Mesenchymal stem cell (in vitro differentiated cells and primary cell): ENCODE results near the gene KCNK1.

Source experiments
- DNase-seq: peaks from one replicate; pipeline ENCODE4 v3.0.0-alpha.2; 2013
- H2AFZ ChIP-seq: one replicate; pipeline ENCODE4 v1.6.1; 2013; ENCODE audit warnings: low read depth, mild to moderate bottlenecking, control low read depth, inconsistent platforms, low read length, moderate library complexity
- H2AK5ac ChIP-seq: 2 replicates; pipeline ENCODE4 v1.6.1; 2013; ENCODE audit warnings: low read length, moderate library complexity, mild to moderate bottlenecking, inconsistent platforms; ENCODE audit not compliant: severe bottlenecking
- H2BK120ac ChIP-seq: one replicate; pipeline ENCODE4 v1.6.1; 2013; ENCODE audit warnings: low read depth, mild to moderate bottlenecking, inconsistent platforms, low read length, moderate library complexity
- H2BK12ac ChIP-seq, 2 experiments: one replicate each; pipeline ENCODE4 v1.6.1; 2013; ENCODE audit warnings: inconsistent platforms in 2 of 2, low read length in 2 of 2, mild to moderate bottlenecking in 2 of 2, moderate library complexity in 2 of 2, control low read depth in 1 of 2
- H2BK15ac ChIP-seq: one replicate; pipeline ENCODE4 v1.6.1; 2013; ENCODE audit warnings: mild to moderate bottlenecking, low read depth, inconsistent platforms; ENCODE audit not compliant: poor library complexity, severe bottlenecking
- H2BK5ac ChIP-seq: 2 replicates; pipeline ENCODE4 v1.6.1; 2013; ENCODE audit warnings: low read depth, mild to moderate bottlenecking, low read length, control low read depth, inconsistent platforms; ENCODE audit not compliant: poor library complexity, severe bottlenecking
- H3K14ac ChIP-seq, 2 experiments: one replicate each; pipeline ENCODE4 v1.6.1; 2013; ENCODE audit warnings: inconsistent platforms in 2 of 2, low read length in 2 of 2, control low read depth in 1 of 2, mild to moderate bottlenecking in 1 of 2, moderate library complexity in 1 of 2
- H3K18ac ChIP-seq, 2 experiments: one replicate each; pipeline ENCODE4 v1.6.1; 2013; ENCODE audit warnings: inconsistent platforms in 2 of 2, low read length in 2 of 2, control low read depth in 1 of 2, low read depth in 1 of 2, mild to moderate bottlenecking in 1 of 2
- H3K23ac ChIP-seq, 2 experiments: one replicate each; pipeline ENCODE4 v1.6.1; 2013; ENCODE audit warnings: inconsistent platforms in 2 of 2, low read length in 2 of 2, mild to moderate bottlenecking in 2 of 2, moderate library complexity in 2 of 2, control low read depth in 1 of 2
- H3K27ac ChIP-seq: 2 replicates; pipeline ENCODE4 v1.5.1; 2013; ENCODE audit warnings: mild to moderate bottlenecking, moderate library complexity, low read length, control low read depth, inconsistent platforms; ENCODE audit not compliant: poor library complexity, severe bottlenecking
- H3K27me3 ChIP-seq, 2 experiments: 2 replicates each; pipeline versions ENCODE4 v1.6.1 to v1.7.0; 2013; ENCODE audit warnings: low read length in 2 of 2, mild to moderate bottlenecking in 2 of 2, moderate library complexity in 2 of 2, control low read depth in 1 of 2, inconsistent platforms in 1 of 2; ENCODE audit not compliant: control insufficient read depth in 1 of 2, insufficient read depth in 1 of 2
- H3K36me3 ChIP-seq, 2 experiments: 2 replicates each; pipeline versions ENCODE4 v1.6.1 to v1.7.0; 2013; ENCODE audit warnings: low read length in 2 of 2, control low read depth in 1 of 2, inconsistent platforms in 1 of 2, low read depth in 1 of 2, mild to moderate bottlenecking in 1 of 2; ENCODE audit not compliant: insufficient read depth in 2 of 2, control insufficient read depth in 1 of 2
- H3K4ac ChIP-seq, 2 experiments: one replicate each; pipeline ENCODE4 v1.6.1; 2013; ENCODE audit warnings: inconsistent platforms in 2 of 2, low read length in 2 of 2, mild to moderate bottlenecking in 2 of 2, moderate library complexity in 2 of 2, control low read depth in 1 of 2, low read depth in 1 of 2
- H3K4me1 ChIP-seq: 2 replicates; pipeline ENCODE4 v1.6.1; 2013; ENCODE audit warnings: low read depth, low read length, control low read depth; ENCODE audit not compliant: control insufficient read depth, insufficient read depth
- H3K4me2 ChIP-seq: 2 replicates; pipeline ENCODE4 v1.6.1; 2013; ENCODE audit warnings: low read length, mild to moderate bottlenecking, inconsistent platforms; ENCODE audit not compliant: poor library complexity, severe bottlenecking
- H3K4me3 ChIP-seq, 2 experiments: 2 replicates each; pipeline versions ENCODE4 v1.5.1 to v1.7.0; 2013; ENCODE audit warnings: low read length in 2 of 2, mild to moderate bottlenecking in 2 of 2, control low read depth in 1 of 2, low read depth in 1 of 2; ENCODE audit not compliant: insufficient read depth in 1 of 2
- H3K79me1 ChIP-seq: replicated peaks from 2 replicates; pipeline ENCODE4 v1.6.1; 2013; ENCODE audit warnings: mild to moderate bottlenecking, control low read depth, low read length, inconsistent platforms; ENCODE audit not compliant: poor library complexity, severe bottlenecking
- H3K9ac ChIP-seq: 2 replicates; pipeline ENCODE4 v1.7.0; 2013; ENCODE audit warnings: mild to moderate bottlenecking, low read length, moderate library complexity
- H3K9me3 ChIP-seq: 2 replicates; pipeline ENCODE4 v1.7.0; 2013; ENCODE audit warnings: mild to moderate bottlenecking, low read length; ENCODE audit not compliant: control insufficient read depth
- H4K8ac ChIP-seq: one replicate; pipeline ENCODE4 v1.6.1; 2013; ENCODE audit warnings: inconsistent platforms, mild to moderate bottlenecking, low read length, moderate library complexity
- H4K91ac ChIP-seq: one replicate; pipeline ENCODE4 v1.6.1; 2013; ENCODE audit warnings: mild to moderate bottlenecking, low read length, inconsistent platforms
- WGBS: methylation state at CpG from one replicate; pipeline ENCODE4 v1.1.7; 2013; ENCODE audit warnings: mixed read lengths; 5-methylcytosine and 5-hydroxymethylcytosine counted together

KCNK1 gene

DNA sequence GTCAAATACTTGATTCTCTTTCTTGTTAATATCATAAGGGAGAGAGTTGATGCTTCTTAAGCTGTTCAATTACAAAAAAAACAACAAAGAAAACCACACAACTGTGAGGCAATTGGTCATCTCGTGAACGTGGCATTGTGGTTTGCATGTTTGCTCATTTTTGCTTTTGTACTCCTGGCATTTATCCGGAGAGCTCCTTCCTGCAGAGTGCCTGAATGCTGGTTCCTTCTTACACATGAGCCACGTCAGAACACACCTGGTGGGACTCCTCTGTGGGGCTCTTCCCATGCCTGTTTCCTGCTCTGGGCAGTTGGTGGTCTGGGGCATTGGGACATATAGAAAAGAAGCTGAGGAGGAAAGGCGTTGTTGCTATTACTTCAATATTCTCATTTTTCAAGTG, 25.7 kb downstream of the KCNK1 start:
- H4K8ac ChIP-seq, result no peak overlapping the region
- H3K27ac ChIP-seq, result no peak overlapping the region
- 48% methylated on average over 4 of the region's 5 CpGs for WGBS
- H2AK5ac ChIP-seq, result no peak overlapping the region
- H3K9ac ChIP-seq, result no peak overlapping the region
- H2BK5ac ChIP-seq, result no peak overlapping the region
- no peaks in the 10 kb centered on the region for H3K27me3 ChIP-seq
- H2BK120ac ChIP-seq, result no peak overlapping the region
- no peaks in the 10 kb centered on the region for H3K36me3 ChIP-seq
- no peak overlapping the region for H3K23ac ChIP-seq
- H2AFZ ChIP-seq, result no peak overlapping the region
- H3K14ac ChIP-seq, result no peak overlapping the region
- no peak overlapping the region for H3K4me3 ChIP-seq
- no peak overlapping the region for H2BK12ac ChIP-seq
- H3K4ac ChIP-seq, result no peak overlapping the region
- H3K4me2 ChIP-seq, result no peak overlapping the region
- H3K79me1 ChIP-seq, result no peaks in the 10 kb centered on the region
- H3K4me1 ChIP-seq, result no peaks in the 10 kb centered on the region
- DNase-seq, result no peak
- no peak overlapping the region for H4K91ac ChIP-seq
- no peak overlapping the region for H2BK15ac ChIP-seq
- H3K9me3 ChIP-seq, result no peaks in the 10 kb centered on the region
- no peak overlapping the region for H3K18ac ChIP-seq

DNA sequence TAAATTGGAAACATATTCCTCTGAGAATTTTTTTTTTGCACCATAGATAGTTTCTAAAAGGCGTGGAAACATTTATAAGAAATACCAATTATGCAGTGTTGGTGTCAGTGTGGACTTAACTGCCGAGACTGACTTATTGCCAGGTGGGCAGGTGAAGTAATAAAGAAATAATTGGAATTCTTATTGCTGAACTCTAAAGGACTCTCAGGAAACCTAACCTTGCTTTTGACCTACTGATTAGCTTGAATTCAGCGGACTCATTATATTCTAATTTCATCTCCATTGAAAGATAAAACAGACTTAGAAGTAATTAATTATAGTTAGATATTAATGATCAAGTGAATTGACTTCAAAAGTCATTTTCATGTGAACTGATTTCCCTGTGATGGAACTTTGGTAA, 26.3 kb downstream of the KCNK1 start:
- no peaks in the 10 kb centered on the region for H3K9me3 ChIP-seq
- H2BK12ac ChIP-seq, result no peak overlapping the region
- no peak overlapping the region for H3K18ac ChIP-seq
- H3K27ac ChIP-seq, result no peak overlapping the region
- no peak overlapping the region for H2BK15ac ChIP-seq
- no peak overlapping the region for H4K8ac ChIP-seq
- H3K23ac ChIP-seq, result no peak overlapping the region
- no peak overlapping the region for H2BK120ac ChIP-seq
- H2AFZ ChIP-seq, result no peak overlapping the region
- no peaks in the 10 kb centered on the region for H3K27me3 ChIP-seq
- H3K4ac ChIP-seq, result no peak overlapping the region
- no peak overlapping the region for H2AK5ac ChIP-seq
- H3K9ac ChIP-seq, result no peak overlapping the region
- no peak overlapping the region for H2BK5ac ChIP-seq
- WGBS, result 86% methylated on average over 2 of the region's 3 CpGs
- H3K4me1 ChIP-seq, result no peaks in the 10 kb centered on the region
- no peak overlapping the region for H3K14ac ChIP-seq
- H3K4me2 ChIP-seq, result no peak overlapping the region
- DNase-seq, result no peak
- no peak overlapping the region for H3K4me3 ChIP-seq
- H3K36me3 ChIP-seq, result no peaks in the 10 kb centered on the region
- H3K79me1 ChIP-seq, result no peaks in the 10 kb centered on the region
- no peak overlapping the region for H4K91ac ChIP-seq

DNA sequence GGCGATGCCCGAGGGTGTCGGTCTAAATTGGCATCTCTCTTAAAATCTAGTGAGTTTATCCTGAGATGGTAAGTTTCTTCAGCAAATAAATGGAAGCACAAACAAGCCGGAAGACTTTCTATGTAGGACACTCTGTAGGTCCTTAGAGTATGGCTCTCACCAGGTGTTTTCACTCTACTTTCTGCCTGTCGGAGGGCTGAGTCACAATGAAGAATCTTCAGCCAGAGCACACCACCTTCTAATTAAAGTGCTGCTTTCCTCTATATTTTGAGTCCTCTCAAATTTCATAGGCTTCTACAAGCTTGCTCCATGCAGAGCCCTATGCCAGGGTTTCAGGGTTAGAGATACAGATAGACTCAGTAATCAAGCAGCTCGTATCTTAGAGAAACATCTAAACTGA, 27.1 kb downstream of the KCNK1 start:
- no peaks in the 10 kb centered on the region for H3K79me1 ChIP-seq
- no peak overlapping the region for H3K4me2 ChIP-seq
- no peak overlapping the region for H2BK5ac ChIP-seq
- H3K4me1 ChIP-seq, result no peaks in the 10 kb centered on the region
- no peak overlapping the region for H4K8ac ChIP-seq
- H2AFZ ChIP-seq, result no peak overlapping the region
- no peak overlapping the region for H2BK12ac ChIP-seq
- no peak overlapping the region for H2BK120ac ChIP-seq
- no peak for DNase-seq
- 95% methylated on average over 5 of the region's 6 CpGs for WGBS
- no peak overlapping the region for H3K4ac ChIP-seq
- no peak overlapping the region for H2AK5ac ChIP-seq
- no peaks in the 10 kb centered on the region for H3K36me3 ChIP-seq
- no peak overlapping the region for H4K91ac ChIP-seq
- no peak overlapping the region for H3K27ac ChIP-seq
- H3K4me3 ChIP-seq, result no peak overlapping the region
- no peaks in the 10 kb centered on the region for H3K27me3 ChIP-seq
- no peak overlapping the region for H3K14ac ChIP-seq
- H3K9me3 ChIP-seq, result no peaks in the 10 kb centered on the region
- H3K9ac ChIP-seq, result no peak overlapping the region
- no peak overlapping the region for H3K23ac ChIP-seq
- H3K18ac ChIP-seq, result no peak overlapping the region
- no peak overlapping the region for H2BK15ac ChIP-seq

DNA sequence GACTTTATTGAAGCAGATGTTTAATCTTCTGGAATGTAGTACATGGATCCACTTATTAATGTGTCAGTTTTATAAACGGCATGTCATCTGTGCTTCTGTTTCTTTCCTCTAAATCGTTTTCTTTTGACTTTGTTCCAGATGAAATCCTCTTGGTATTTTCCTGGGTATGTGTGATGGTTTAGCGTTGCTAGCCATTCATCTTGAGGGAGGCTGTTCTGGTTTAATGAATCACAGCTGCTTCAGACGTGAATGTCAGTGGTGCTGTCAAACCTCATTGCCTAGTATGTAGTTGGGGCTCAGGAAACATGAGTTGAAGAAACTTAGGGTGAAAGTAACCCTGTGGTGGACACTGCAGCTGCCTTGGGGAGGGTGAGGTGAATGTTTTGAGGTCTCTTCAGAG, 33.2 kb downstream of the KCNK1 start:
- H3K79me1 ChIP-seq, result no peaks in the 10 kb centered on the region
- no peak overlapping the region for H2AK5ac ChIP-seq
- H3K27me3 ChIP-seq, result no peaks in the 10 kb centered on the region
- H3K14ac ChIP-seq, result no peak overlapping the region
- WGBS, result 76% methylated on average over 4 of the region's 4 CpGs
- no peak overlapping the region for H2AFZ ChIP-seq
- H3K27ac ChIP-seq, result no peak overlapping the region
- no peaks in the 10 kb centered on the region for H3K4me1 ChIP-seq
- DNase-seq, result no peak
- H3K4ac ChIP-seq, result no peak overlapping the region
- no peak overlapping the region for H4K91ac ChIP-seq
- H2BK5ac ChIP-seq, result no peak overlapping the region
- H4K8ac ChIP-seq, result no peak overlapping the region
- H3K23ac ChIP-seq, result no peak overlapping the region
- H3K9ac ChIP-seq, result no peak overlapping the region
- H2BK120ac ChIP-seq, result no peak overlapping the region
- H3K4me3 ChIP-seq, result no peak overlapping the region
- H3K36me3 ChIP-seq, result no peaks in the 10 kb centered on the region
- H3K4me2 ChIP-seq, result no peak overlapping the region
- no peak overlapping the region for H2BK15ac ChIP-seq
- no peak overlapping the region for H2BK12ac ChIP-seq
- no peak overlapping the region for H3K18ac ChIP-seq
- peaks cover 7% of the 10 kb centered on the region for H3K9me3 ChIP-seq
